Hematopoietic multipotent progenitor cell treated with erythropoietin and hydrocortisone succinate and interleukin-3 and kit ligand, for 6 days (in vitro differentiated cells): ENCODE results near the gene PAN2.
"Not testable (repeated sequence)": the region's sequence is repeated elsewhere in the genome, so short reads cannot be mapped to it uniquely, and the experiment has no call there.

Experiments
- DNase-seq: peaks from one replicate; pipeline ENCODE4 v3.0.0-alpha.2; 2015

Gene PAN2

GRCh38 chr12:56304276-56304675 is 29.5 kb downstream of the PAN2 start:
- no peak for DNase-seq

DNA sequence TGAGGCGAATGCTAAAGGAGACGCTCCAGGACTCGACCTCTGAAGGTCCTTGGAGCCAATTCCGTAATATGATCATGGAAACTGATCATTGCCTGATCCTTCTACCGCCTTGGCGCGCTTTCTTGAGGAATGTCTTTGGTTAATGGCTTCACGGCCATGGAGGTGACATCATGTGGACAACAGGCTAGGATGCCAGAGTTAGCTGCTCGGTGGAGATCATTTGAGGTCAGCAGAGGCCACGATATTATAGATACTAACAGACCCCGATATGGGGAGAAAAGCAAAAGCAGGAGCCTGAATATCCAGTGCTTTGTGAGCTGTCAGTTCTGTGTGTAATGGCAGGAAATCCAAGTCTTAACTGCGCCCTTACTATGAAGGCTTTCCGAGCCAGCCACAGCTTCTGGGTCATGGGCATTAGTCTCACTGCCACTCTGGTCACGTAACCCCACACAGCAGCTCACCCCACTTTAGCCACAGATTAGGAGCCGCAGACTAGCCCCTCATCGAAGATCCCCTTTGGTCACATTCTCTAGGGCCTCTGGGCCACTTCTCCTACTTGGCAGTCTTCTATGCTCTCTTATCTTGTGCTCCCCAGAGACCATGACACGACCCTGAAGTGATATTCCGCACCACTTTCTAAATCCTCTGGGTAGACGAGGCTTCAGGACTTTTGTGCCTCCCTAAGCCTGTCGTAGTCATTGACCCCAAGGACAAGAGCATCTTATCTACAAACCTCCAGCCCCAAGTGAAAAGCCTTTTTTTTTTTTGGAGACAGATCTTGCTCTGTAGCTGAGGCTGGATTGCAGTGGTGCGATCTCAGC is 32.9 kb downstream of the PAN2 start:
- DNase-seq: peak; percentile 75

- DNase-seq: peak; percentile 100
Measured at GRCh38 chr12:56299853-56300643, 33.8 kb downstream of the PAN2 start, which contains the start of gene CS. Gene CS, minus strand, starts transcription at chr12:56300330. Its CDS starts 129 bp downstream, at chr12:56300201.

DNA sequence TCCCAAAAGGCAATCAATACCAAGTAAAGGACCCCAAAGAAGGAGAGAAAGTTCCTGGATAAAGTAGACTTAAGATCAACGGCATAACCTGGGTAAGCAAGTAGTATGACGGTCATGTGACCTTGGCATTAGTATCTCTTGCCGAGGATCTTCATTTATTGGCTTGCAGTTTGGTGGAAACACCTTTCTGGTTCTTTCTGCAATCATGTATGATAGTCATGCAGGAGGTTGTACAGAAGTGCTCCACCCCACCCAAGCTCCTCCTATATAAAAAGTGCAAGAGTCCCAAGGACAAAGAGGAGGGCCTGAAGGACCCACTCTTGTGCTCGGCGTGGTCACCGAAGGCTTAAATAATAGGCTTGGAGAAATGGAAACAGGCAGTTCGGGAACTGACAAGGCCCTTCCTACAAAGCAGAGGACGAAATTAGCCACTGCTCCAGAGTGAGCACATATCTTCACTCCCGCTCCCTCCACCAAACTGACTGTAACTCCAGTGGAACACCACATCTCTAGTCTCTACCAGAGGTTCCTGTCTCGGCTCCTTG is 34.4 kb downstream of the PAN2 start:
- peak; percentile 81 for DNase-seq

DNA sequence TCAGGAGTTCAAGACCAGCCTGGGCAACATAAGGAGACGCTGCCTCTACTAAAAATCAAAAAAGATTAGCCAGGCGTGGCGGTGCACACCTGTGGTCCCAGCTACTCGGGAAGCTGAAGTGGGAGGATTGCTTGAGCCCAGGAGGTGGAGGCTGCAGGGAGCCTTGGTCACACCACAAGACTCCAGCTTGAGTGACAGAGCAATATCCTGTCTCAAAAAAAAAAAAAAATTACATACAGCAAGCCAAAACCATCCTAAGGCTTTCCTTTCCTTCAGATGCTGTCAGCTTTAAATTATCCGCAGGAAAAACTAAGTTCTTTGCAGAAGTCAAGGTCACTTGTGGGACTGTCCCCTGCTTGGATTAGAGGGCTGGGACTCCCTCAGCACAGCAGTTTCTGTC is 35.0 kb downstream of the PAN2 start:
- no peak for DNase-seq

DNA sequence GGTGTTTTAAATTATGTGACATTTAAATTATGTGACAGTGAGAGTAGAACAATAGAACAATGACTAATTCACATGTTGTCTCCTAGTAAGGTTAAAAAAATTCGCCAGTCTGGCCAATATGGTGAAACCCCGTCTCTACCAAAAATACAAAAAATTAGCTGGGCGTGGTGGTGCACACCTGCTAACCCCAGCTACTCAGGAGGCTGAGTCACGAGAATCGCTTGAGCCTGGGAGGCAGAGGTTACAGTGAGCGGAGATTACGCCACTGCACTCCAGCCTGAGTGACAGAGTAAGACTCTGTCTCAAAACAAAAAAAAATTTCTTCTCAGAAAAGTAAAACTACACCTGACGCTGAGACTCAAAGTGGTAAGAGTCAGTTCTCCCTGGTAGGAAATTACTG is 36.4 kb downstream of the PAN2 start:
- no peak for DNase-seq

DNA sequence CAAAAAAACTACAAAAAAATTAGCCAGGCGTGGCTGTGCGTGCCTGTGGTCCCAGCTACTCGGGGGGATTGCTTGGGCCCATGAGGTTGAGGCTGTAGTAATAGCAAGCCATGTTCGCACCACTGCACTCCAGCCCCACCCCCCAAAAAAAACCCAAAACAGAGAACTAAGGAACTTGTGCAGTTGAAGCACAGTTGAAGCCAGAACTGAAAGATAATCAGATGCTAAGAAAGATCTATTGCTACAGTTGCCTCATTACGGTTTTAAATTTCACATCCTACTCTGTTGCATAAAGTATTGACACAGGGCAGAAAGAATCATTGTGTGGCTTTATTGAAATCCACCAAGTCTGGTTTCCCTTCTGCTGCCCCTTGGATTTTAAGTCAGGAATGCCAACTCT is 37.5 kb downstream of the PAN2 start:
- peak; percentile 55 for DNase-seq

DNA sequence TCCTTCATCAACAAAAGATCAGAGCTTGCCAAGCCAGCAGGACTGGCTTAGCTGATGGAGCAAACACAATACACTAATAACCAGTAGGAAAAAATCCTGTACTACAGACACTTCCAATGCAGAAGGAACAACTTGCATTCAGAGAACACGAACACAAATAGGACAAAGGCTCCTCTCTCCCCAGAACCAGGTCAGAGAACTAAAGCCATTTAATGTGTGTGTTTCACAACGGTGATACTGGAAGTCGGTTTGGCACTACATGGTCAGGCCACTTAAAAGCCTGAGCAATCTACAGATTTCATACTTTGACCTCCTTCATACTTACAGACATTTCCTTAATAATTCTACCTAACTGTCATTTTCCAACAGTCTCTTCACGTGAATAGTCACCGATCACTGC is 40.0 kb downstream of the PAN2 start:
- DNase-seq: no peak

DNA sequence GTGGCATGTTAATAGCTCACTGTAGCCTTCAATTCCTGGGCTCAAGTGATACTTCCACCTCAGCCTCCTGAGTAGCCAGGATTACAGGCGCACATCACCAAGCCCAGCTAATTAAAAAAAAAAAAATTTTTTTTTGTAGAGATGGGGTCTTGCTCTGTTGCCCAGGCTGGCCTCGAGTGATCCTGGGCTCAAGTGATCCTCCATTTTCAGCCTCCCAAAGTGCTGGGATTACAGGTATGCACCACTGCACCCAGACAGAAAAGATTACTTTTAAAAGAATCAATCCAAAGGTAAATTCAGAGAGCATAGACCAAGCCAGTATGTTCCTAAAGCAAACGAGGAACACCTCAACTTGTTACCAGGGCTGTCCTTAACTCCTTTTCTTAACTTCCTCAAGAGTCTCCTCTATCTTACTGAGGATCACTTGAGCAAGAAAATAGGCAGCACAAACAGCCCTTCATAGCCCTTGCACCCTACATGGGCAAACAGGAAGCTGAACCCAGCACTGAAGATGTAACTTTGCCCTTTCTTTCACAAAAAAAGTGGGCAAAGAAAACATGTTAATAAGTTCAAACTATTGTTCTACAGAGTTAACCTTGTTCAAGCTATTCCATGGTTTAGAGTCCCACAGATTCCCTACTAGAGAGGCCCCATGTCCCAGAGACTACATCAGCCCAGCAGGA is 45.0 kb downstream of the PAN2 start:
- DNase-seq: peak; percentile 59

DNA sequence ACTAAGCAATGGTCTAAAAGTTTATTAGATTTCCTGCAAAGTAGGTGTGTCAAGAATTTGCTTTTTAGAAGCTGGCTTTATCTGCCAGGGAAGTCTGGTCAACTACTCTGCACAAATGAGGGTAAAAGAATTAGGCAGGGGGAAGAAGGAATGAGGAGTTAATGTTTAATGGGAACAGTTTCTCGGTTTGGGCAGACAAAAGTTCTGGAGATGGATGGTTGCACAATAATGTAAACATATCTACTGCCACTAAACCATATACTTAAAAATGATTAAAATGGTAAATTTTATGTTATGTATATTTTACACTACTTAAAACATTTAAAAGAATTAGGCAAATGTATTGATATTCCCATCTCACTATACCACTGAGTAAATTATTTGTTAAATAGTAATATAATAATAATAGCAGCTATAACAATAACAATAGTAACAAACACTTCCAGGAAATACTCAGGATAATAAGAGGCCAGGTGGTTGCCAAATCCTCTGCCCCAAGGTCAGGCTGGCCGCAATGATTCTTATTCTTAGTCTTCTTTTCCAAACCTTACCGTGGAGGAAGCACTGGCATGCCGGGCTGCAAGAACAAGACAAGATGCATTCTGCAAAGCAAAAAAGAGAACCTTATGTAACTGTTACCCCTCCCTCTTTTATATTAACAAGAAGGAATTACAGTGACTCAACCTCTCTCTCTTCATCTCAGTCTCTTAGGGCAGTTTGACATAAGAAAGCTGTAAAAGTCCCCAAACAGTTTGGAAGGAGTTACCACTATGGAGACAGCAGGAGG is 47.6 kb downstream of the PAN2 start:
- no peak for DNase-seq

DNA sequence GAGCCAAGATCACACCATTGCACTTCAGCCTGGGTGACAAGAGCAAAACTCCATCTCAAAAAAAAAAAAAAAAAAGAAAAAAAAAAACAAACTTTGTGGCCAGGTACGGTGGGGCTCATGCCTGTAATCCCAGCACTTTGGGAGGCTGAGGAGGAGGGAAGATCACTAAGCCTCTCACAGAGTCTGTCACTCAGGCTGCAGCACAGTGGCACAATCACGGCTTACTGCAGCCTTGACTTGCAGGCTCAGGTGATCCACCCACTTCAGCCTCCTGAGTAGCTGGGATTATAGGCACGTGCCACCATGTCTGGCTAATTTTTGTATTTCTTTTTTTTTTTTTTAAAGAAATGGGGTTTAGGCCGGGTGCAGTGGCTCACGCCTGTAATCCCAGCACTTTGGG is 49.5 kb downstream of the PAN2 start:
- not testable (repeated sequence) for DNase-seq

- DNase-seq: no peak
Measured at GRCh38 chr12:56282579-56282978, 51.2 kb downstream of the PAN2 start.

DNA sequence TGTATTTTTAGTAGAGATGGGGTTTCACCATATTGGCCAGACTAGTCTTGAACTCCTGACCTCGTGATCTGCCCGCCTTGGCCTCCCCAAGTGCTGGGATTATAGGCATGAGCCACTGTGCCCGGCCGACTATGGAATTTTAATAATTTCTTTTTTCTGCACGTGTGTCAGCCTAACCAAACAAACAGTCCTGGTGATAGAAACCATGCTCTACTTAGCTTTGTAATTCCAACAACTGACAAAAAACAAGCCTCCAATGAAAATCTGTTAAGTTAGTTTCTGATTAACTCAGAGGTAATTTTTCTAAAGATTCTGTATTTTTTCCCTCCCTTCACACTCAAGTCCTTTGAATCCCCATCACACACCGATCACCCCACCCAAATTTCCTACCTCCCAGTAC is 51.8 kb downstream of the PAN2 start:
- no peak for DNase-seq

DNA sequence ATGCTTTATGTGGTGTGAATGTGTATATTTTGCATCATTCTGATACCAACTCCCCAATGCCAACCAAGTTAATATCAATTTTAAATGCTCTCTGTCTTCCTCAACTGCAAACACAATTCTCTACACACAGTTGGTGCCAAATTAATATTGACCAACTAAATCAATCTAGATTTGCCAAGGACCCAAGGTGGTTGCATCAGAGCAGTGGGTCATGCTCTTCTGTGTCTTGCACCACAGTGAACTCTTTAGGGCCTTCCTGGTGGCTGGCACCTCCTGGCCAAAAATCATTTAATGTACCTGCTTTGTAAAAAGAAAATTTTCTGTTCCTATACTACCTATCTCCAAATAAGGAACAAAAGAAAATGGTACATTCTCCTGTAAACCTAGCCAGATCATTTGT is 53.0 kb downstream of the PAN2 start:
- DNase-seq: no peak

- no peak for DNase-seq
Measured at GRCh38 chr12:56278905-56279304, 54.9 kb downstream of the PAN2 start.

DNA sequence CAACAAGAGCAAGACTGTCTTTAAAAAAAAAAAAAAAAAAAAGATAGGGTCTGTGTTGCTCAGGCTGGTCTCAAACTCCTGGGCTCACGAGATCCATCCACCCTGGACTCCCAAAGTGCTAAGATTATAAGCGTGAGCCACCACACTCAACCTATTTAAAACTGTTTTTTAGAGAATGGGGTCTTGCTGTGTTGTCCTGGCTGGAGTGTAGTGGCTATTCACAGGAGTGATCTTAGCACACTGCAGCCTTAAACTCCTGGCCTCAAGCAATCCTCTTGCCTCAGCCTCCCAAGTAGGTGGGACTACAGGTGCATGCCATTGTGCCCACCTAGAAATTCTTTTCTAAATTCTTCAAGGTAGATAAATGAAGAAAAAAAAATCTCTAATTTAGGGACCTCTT is 59.5 kb downstream of the PAN2 start:
- no peak for DNase-seq

DNA sequence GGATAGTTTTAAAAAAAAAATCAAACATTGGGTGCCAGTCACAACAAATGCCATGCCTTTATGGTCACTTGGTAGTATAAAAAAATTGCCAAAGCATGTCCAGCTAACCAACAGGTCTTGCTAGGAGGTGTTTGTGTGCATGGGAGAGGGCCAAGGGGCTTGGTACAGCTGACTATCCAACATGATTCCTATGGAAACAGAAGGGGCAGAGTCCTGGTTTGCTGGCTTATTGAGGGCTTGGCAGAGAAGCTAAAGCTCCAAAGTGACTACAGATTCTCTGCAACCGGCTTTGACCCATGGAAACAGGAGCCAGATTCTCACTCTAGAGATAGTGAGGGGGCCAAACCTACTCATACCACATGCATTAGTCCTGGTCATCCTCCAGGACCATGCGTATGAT is 61.3 kb downstream of the PAN2 start:
- not testable (repeated sequence) for DNase-seq

DNA sequence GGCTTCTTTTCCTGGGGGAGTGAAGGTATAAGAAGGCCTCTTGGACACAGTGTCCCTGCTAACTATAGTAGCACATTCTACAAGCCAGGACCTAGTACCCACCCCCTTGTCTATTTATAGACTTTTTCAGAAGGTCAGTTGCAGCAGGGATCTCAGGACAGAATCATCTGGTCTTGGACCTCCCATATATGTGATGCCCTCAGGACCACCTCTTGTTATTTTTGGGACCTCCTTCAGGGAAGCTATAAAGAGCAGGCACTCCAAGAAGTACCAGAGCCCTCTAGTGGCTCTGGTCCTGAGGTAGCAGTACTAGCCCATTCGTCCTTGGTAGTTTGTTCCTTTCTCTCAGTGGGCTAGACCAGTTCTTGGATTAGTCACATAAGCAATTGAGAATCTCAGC is 62.8 kb downstream of the PAN2 start:
- DNase-seq: peak; percentile 65

DNA sequence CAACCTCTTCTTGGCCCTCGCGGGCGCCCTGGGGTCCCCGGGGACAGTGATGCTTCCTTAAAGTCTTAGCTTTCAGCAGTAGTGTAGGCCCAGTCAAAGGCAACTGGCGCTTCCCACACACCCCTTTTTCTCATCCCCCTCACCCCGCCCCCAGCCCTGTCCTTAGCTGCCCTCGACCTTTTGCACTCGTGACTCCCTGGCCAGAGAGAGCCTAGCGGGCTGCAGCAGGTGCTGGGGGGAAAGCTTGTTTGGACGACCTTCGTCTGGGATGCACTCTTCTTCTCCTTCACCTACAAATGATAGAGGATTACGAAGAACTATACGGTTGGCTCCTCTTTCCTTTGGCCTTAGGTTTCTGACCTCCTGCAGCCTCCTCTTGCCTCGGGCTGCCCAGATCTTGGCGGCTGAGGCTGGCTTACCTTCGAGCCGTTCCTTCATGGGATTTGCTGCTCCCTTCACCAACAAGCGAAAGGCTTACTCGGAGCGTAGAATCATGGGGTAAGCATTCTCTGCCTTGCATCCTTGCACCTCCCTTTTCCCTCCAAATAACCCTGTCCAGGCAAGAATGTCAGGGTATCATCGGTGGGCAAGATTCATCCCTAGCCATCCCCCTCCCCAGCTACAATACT is 66.2 kb downstream of the PAN2 start:
- DNase-seq: peak; percentile 47

DNA sequence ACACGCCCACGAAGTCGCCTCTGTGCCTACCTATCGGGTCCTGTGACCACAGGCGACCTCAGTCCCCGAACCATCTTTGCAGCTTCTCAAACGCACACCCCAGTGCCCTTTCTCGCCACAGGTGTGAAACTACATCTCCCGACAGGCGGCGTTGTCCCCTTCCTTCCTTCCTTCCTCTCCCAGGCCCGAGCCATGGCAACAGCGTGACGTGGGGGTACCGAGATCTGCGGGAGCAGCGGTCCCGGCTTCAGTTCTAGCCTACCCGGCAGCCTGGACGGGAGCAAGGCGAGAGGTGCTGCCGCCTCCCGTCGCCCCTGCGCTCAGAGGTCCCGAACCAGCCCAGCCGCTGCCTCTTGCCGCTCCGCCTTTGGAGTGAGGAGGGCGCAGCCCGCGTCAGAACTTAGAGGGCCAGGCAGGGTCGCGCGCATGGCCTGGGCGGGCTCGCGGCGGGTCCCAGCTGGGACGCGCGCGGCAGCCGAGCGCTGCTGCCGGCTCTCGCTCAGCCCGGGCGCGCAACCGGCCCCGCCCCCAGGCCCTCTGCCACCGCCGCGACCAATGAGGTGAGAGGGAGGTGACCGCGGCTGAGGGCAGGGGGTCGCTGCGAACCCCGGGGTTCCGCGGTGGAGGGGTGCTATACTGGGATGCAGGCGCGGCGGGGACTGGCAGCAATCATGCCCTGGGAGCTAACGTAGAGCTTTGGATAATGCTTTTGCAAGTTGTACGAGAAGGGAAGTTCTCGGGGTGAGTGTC is 66.9 kb downstream of the PAN2 start, which contains the start of gene COQ10A:
COQ10A (plus strand) TSS at position 250 of the 750 bp plus-strand sequence; CDS start at position 427, 177 bp downstream.
- peak; percentile 95 for DNase-seq
